ENCODE results near the gene ANK3. TPM values are rescaled to one million over a fixed set of nuclear protein-coding genes. Genes with fewer than 3 reads are reported as not detected.

Gene ANK3
- total RNA-seq (2014; rRNA removed; shearing (Covaris generic)), result 4.1 and 7.6 TPM in 2 replicates

GRCh38 chr10:60389413-60390025 is at the start of gene ANK3:
Gene ANK3, minus strand, starts transcription at chr10:60389875. Its CDS starts 337 bp downstream, at chr10:60389538.
- DNase-seq (ENCODE audit: low read depth), result no peak

- DNase-seq (ENCODE audit: low read depth), result peak; percentile 64
These were observed 44.9 kb upstream of the ANK3 start for GRCh38 chr10:60434418-60435046.

- DNase-seq (ENCODE audit: low read depth), result no peak
These were observed 44.0 kb upstream of the ANK3 start for GRCh38 chr10:60433684-60434083.

GRCh38 chr10:60430836-60431597 is 41.3 kb upstream of the ANK3 start:
- DNase-seq (ENCODE audit: low read depth), result no peak

- peak; percentile 78 for DNase-seq (ENCODE audit: low read depth)
These were observed 40.3 kb upstream of the ANK3 start for GRCh38 chr10:60430017-60430416.

GRCh38 chr10:60429084-60429849 is 39.6 kb upstream of the ANK3 start:
- no peak for DNase-seq (ENCODE audit: low read depth)

GRCh38 chr10:60428387-60428737 is 38.7 kb upstream of the ANK3 start:
- DNase-seq (ENCODE audit: low read depth), result no peak

GRCh38 chr10:60427709-60428386 is 38.2 kb upstream of the ANK3 start:
- no peak for DNase-seq (ENCODE audit: low read depth)

GRCh38 chr10:60427148-60427547 is 37.5 kb upstream of the ANK3 start:
- no peak for DNase-seq (ENCODE audit: low read depth)

- DNase-seq (ENCODE audit: low read depth), result peak; percentile 86
These were observed 36.8 kb upstream of the ANK3 start for GRCh38 chr10:60426425-60426824.

GRCh38 chr10:60425392-60426110 is 35.9 kb upstream of the ANK3 start:
- peak; percentile 82 for DNase-seq (ENCODE audit: low read depth)

GRCh38 chr10:60424971-60425370 is 35.3 kb upstream of the ANK3 start:
- DNase-seq (ENCODE audit: low read depth), result no peak

GRCh38 chr10:60423920-60424319 is 34.2 kb upstream of the ANK3 start:
- peak; percentile 69 for DNase-seq (ENCODE audit: low read depth)

- DNase-seq (ENCODE audit: low read depth), result no peak
These were observed 33.1 kb upstream of the ANK3 start for GRCh38 chr10:60422809-60423208.

GRCh38 chr10:60420991-60421894 is 31.6 kb upstream of the ANK3 start:
- no peak for DNase-seq (ENCODE audit: low read depth)

GRCh38 chr10:60419249-60419648 is 29.6 kb upstream of the ANK3 start:
- DNase-seq (ENCODE audit: low read depth), result no peak

- DNase-seq (ENCODE audit: low read depth), result peak; percentile 71
These were observed 28.2 kb upstream of the ANK3 start for GRCh38 chr10:60417901-60418300.

GRCh38 chr10:60417024-60417423 is 27.3 kb upstream of the ANK3 start:
- peak; percentile 66 for DNase-seq (ENCODE audit: low read depth)

GRCh38 chr10:60414877-60415585 is 25.4 kb upstream of the ANK3 start:
- DNase-seq (ENCODE audit: low read depth), result peak; percentile 96
